Uterus (tissue), 2 donors: ENCODE data around the gene VWDE.

Experiments used
- POLR2A ChIP-seq, 2 donors: fragments of 450-650 bp; IDR thresholded peaks; one replicate each; pipeline ENCODE4 v1.6.1; 2016; ENCODE audit warnings: antibody characterized with exemption in 2 of 2, mild to moderate bottlenecking in 1 of 2, moderate library complexity in 1 of 2
- TF ChIP-seq, protein P1 (sequence below), 4 experiments: fragments of 200-600 bp in 2 of 4; fragments of 450-650 bp in 2 of 4; sonication (generic) in 2 of 4; IDR thresholded peaks; one replicate each; pipeline ENCODE4 v1.5.1; 2016 to 2019; ENCODE audit warnings: antibody characterized with exemption in 4 of 4, mild to moderate bottlenecking in 2 of 4, moderate library complexity in 1 of 4

DNA sequence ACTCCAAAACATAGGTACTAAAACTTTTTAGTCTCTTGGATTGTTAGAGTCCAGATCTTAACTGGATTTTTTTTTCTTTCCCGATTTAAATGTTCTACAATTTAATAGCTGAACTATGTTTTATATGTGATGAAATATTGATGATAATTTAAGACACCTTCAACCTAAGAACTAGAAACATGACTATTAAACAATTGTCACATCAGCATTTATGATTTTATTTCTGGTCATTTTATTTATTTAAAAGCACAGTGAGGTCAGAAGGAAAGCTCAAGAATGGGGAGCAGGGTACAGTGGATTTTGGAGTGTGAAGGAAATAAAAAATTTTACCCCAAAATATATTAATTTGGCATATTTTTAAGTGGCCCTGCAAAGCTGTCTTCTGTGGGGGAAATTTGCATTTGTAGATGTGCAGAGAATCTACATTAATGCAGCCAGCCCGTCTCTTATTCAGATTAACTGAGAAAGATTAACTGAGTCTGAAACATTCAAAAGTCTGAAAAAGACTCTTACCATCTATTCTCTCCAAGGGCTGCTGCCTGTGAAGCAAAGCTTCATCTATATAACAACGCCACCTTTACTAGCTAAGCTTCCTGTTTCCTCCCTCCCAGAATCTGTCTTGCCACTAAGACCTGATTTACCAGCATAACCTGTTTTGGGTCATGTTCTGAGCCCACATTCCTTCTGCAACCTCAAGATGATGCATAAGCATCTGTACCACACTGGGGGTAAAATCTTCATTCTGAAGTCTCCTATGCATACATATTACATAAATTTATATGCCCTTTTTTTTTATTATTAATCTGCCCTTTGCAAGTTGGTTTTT, 106.2 kb downstream of the VWDE start:
- TF ChIP-seq POLR2A (IDR thresholded peaks at IDR 0.05), result no peak
- TF ChIP-seq, protein P1, sequence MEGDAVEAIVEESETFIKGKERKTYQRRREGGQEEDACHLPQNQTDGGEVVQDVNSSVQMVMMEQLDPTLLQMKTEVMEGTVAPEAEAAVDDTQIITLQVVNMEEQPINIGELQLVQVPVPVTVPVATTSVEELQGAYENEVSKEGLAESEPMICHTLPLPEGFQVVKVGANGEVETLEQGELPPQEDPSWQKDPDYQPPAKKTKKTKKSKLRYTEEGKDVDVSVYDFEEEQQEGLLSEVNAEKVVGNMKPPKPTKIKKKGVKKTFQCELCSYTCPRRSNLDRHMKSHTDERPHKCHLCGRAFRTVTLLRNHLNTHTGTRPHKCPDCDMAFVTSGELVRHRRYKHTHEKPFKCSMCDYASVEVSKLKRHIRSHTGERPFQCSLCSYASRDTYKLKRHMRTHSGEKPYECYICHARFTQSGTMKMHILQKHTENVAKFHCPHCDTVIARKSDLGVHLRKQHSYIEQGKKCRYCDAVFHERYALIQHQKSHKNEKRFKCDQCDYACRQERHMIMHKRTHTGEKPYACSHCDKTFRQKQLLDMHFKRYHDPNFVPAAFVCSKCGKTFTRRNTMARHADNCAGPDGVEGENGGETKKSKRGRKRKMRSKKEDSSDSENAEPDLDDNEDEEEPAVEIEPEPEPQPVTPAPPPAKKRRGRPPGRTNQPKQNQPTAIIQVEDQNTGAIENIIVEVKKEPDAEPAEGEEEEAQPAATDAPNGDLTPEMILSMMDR (IDR thresholded peaks at IDR 0.05), result no peak
